Mucosa of descending colon (tissue), 3 donors: ENCODE measurements around the gene CYBRD1. TPM values are rescaled to one million over a fixed set of nuclear protein-coding genes. Genes with fewer than 3 reads are reported as not detected.

Experiments
- ATAC-seq: fragments of 200-7000 bp; cut with Tn5 transposase; one replicate; pipeline ENCODE4 v1.9.1; 2020; ENCODE audit warnings: mild to moderate bottlenecking, moderate library complexity
- DNase-seq, 3 donors: peaks; one replicate each; pipeline ENCODE4 v3.0.0-alpha.2; 2020
- H3K36me3 ChIP-seq: fragments of 200-600 bp; one replicate; pipeline ENCODE4 v1.8.0; 2021; ENCODE audit warnings: low read depth, mild to moderate bottlenecking
- H3K4me1 ChIP-seq: fragments of 200-600 bp; one replicate; pipeline ENCODE4 v1.8.0; 2021; ENCODE audit warnings: low read depth, mild to moderate bottlenecking
- H3K4me3 ChIP-seq: fragments of 200-600 bp; one replicate; pipeline ENCODE4 v1.8.0; 2021; ENCODE audit warnings: mild to moderate bottlenecking
- H3K9me3 ChIP-seq: fragments of 200-600 bp; one replicate; pipeline ENCODE4 v1.8.0; 2021; ENCODE audit warnings: mild to moderate bottlenecking
- CTCF ChIP-seq: fragments of 200-600 bp; IDR thresholded peaks from one replicate; pipeline ENCODE4 v1.8.0; 2022; ENCODE audit warnings: antibody characterized with exemption, mild to moderate bottlenecking
- intact Hi-C, 2 donors: fragments of 100-400 bp; cut with DNase I in 1 of 2; cut with micrococcal nuclease in 1 of 2; formaldehyde crosslinking; loops; one replicate each; pipeline versions ENCODE4 v1.11.0 to v1.11.1; 2022; cut with DNase I, micrococcal nuclease
- total RNA-seq, 3 donors: library from RNA; stranded (reverse); fragmentation: NEBNext Ultra II Directional in 2 of 3; extraction: Animal tissue kit (Norgen Biotek cat#: 25700) in 2 of 3; gene quantifications; one replicate each; pipeline versions ENCODE4 v1.2.1 to v1.2.4, GENCODE V29; 2021 to 2023
- donor health status: DM: no; HTN: no; CAD: no; lungs with moderate emphysema.
- donor health status: DM: no; HTN: no; CAD: no.
- donor health status: DM: no; HTN: yes; CAD: no.

The CYBRD1 gene
- total RNA-seq, 3 donors from 2014 or later: 24.7 to 103 (median 36.5) TPM

GRCh38 chr2:171512014-171512413, 10.3 kb upstream of the CYBRD1 start:
- intact Hi-C loops: no loop called here
- DNase-seq (no peak), ATAC-seq (no peak)
- Histone ChIP-seq H3K4me3 (no peak overlapping the region), H3K9me3 (no peaks in the 10 kb centered on the region), H3K36me3 (no peaks in the 10 kb centered on the region), H3K4me1 (no peaks in the 10 kb centered on the region)
- TF ChIP-seq CTCF: no peak

GRCh38 chr2:171512683-171513195, 9.5 kb upstream of the CYBRD1 start:
- no peak for TF ChIP-seq CTCF
- ATAC-seq (no peak), DNase-seq (no peak)
- Histone ChIP-seq H3K36me3 (no peaks in the 10 kb centered on the region), H3K9me3 (no peaks in the 10 kb centered on the region), H3K4me3 (no peak overlapping the region), H3K4me1 (no peaks in the 10 kb centered on the region)
- intact Hi-C loops: no loop called here

- H3K36me3 ChIP-seq: no peaks in the 10 kb centered on the region
- ATAC-seq (no peak), DNase-seq (no peak)
- H3K4me1 ChIP-seq: no peaks in the 10 kb centered on the region
- no peaks in the 10 kb centered on the region for H3K9me3 ChIP-seq
- H3K4me3 ChIP-seq: no peak overlapping the region
- intact Hi-C loops: no loop called here
- no peak for TF ChIP-seq CTCF
Measured at GRCh38 chr2:171513719-171514160, 8.5 kb upstream of the CYBRD1 start.

- no peak for TF ChIP-seq CTCF
- no peaks in the 10 kb centered on the region for H3K36me3 ChIP-seq
- H3K4me1 ChIP-seq: no peaks in the 10 kb centered on the region
- DNase-seq (no peak), ATAC-seq (no peak)
- H3K4me3 ChIP-seq: no peak overlapping the region
- no peaks in the 10 kb centered on the region for H3K9me3 ChIP-seq
- intact Hi-C loops: no loop called here
Measured at GRCh38 chr2:171514908-171515582, 7.2 kb upstream of the CYBRD1 start.

- ATAC-seq (peak; percentile 56), DNase-seq (no peak)
- no peak for TF ChIP-seq CTCF
- H3K4me3 ChIP-seq: no peak overlapping the region
- H3K4me1 ChIP-seq: no peaks in the 10 kb centered on the region
- no peaks in the 10 kb centered on the region for H3K36me3 ChIP-seq
- H3K9me3 ChIP-seq: no peaks in the 10 kb centered on the region
- intact Hi-C loops: no loop called here
Measured at GRCh38 chr2:171515672-171516298, 6.5 kb upstream of the CYBRD1 start.
